ENCODE measurements around the gene SGPL1. TPM values are rescaled to one million over a fixed set of nuclear protein-coding genes. Genes with fewer than 3 reads are reported as not detected.

Gene SGPL1
- total RNA-seq, 4 donors from 2014 or later = 12.9 to 31.0 (median 21.3) TPM

DNA sequence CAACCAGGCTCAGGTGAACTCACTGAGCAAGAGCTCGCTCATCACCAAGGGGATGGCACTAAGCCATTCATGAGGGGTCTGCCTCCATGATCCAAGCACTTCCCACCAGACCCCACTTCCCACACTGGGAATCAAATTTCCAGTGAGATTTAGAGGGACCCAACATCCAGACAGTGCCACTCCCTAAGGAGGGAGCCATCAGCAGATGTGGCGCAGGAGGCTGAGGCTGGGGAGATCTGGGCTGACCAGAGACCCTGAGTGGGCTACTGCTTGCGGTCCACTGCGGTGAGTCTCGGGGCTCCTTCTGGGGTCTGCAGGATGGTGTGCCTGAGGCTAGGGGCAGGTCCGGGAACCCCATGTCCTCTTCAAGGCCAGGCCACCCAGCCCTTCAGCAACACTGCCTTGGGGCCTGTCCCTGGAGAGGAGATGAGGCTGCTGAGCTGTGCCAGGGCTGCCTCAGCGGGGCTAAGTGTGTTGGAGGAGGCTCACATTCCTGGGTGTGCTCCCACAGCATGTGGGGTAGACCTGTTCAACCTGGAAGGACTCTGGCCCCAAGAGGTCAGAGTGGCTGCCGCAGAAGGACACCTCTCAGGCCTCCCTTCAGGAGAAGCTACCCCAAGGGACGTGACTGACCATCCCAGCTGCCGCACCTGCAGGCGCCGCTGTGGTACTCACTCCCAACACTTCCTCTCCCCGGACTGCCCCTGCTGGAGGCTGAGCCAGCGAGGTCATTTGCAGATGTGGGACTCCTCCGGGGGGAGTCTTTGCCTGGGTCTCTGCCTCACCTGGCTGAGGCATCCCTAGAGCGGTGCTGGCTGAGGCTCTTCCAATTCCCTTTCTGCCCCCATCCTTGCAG is 95.0 kb downstream of the SGPL1 start:
- H3K27me3 ChIP-seq = no peaks in the 10 kb centered on the region
- peaks cover 10 to 37% (median 34%) of the 10 kb centered on the region in 4 donors for H3K4me1 ChIP-seq
- WGBS = 76% methylated on average over 6 of the region's 16 CpGs
- TF ChIP-seq POLR2A (IDR thresholded peaks at IDR 0.05; ENCODE audit: low read depth) = no peak
- TF ChIP-seq, protein P1, sequence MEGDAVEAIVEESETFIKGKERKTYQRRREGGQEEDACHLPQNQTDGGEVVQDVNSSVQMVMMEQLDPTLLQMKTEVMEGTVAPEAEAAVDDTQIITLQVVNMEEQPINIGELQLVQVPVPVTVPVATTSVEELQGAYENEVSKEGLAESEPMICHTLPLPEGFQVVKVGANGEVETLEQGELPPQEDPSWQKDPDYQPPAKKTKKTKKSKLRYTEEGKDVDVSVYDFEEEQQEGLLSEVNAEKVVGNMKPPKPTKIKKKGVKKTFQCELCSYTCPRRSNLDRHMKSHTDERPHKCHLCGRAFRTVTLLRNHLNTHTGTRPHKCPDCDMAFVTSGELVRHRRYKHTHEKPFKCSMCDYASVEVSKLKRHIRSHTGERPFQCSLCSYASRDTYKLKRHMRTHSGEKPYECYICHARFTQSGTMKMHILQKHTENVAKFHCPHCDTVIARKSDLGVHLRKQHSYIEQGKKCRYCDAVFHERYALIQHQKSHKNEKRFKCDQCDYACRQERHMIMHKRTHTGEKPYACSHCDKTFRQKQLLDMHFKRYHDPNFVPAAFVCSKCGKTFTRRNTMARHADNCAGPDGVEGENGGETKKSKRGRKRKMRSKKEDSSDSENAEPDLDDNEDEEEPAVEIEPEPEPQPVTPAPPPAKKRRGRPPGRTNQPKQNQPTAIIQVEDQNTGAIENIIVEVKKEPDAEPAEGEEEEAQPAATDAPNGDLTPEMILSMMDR (IDR thresholded peaks at IDR 0.05) = no peak
- TF ChIP-seq EP300 (IDR thresholded peaks at IDR 0.05) = no peak
- no peaks in the 10 kb centered on the region for H3K9me3 ChIP-seq
- intact Hi-C loops (cut with DNase I) = no loop called here
- DNase-seq (ENCODE audit: extremely low spot score) = no peak
- H3K27ac ChIP-seq (replicated peaks in 1 of 4) = no peak overlapping the region
- H3K36me3 ChIP-seq = no peaks in the 10 kb centered on the region
- H3K4me3 ChIP-seq = no peak overlapping the region

GRCh38 chr10:70911386-70911785 is 95.6 kb downstream of the SGPL1 start:
- peaks cover 10 to 36% (median 33%) of the 10 kb centered on the region in 4 donors for H3K4me1 ChIP-seq
- intact Hi-C loops (cut with DNase I) = no loop called here
- 60% methylated on average over 1 of the region's 4 CpGs for WGBS

GRCh38 chr10:70912556-70912955 is 96.8 kb downstream of the SGPL1 start:
- intact Hi-C loops (cut with DNase I) = no loop called here
- Histone ChIP-seq H3K36me3 (no peaks in the 10 kb centered on the region), H3K4me3 (no peak overlapping the region), H3K27me3 (peaks cover 0 to 8% (median 0%) of the 10 kb centered on the region in 4 donors), H3K27ac (replicated peaks in 1 of 4) (no peak overlapping the region), H3K9me3 (no peaks in the 10 kb centered on the region), H3K4me1 (peaks cover 6 to 24% (median 22%) of the 10 kb centered on the region in 4 donors)
- WGBS = 85% methylated on average over 5 of the region's 5 CpGs
- TF ChIP-seq EP300 (IDR thresholded peaks at IDR 0.05) (no peak), POLR2A (IDR thresholded peaks at IDR 0.05; ENCODE audit: low read depth) (no peak), POLR2AphosphoS5 (IDR thresholded peaks at IDR 0.05) (no peak)
- TF ChIP-seq, protein P1 (IDR thresholded peaks at IDR 0.05) = no peak
- no peak for DNase-seq (ENCODE audit: extremely low spot score)

More at GRCh38 chr10:70911386-70911785, 95.6 kb downstream of the SGPL1 start:
- Histone ChIP-seq H3K27me3 (no peaks in the 10 kb centered on the region), H3K4me3 (no peak overlapping the region), H3K27ac (replicated peaks in 1 of 4) (no peak overlapping the region), H3K36me3 (no peaks in the 10 kb centered on the region), H3K9me3 (no peaks in the 10 kb centered on the region)
- no peak for DNase-seq (ENCODE audit: extremely low spot score)
- TF ChIP-seq POLR2AphosphoS5 (IDR thresholded peaks at IDR 0.05) (no peak), EP300 (IDR thresholded peaks at IDR 0.05) (no peak), POLR2A (IDR thresholded peaks at IDR 0.05; ENCODE audit: low read depth) (no peak)
- TF ChIP-seq, protein P1 (IDR thresholded peaks at IDR 0.05) = no peak

DNA sequence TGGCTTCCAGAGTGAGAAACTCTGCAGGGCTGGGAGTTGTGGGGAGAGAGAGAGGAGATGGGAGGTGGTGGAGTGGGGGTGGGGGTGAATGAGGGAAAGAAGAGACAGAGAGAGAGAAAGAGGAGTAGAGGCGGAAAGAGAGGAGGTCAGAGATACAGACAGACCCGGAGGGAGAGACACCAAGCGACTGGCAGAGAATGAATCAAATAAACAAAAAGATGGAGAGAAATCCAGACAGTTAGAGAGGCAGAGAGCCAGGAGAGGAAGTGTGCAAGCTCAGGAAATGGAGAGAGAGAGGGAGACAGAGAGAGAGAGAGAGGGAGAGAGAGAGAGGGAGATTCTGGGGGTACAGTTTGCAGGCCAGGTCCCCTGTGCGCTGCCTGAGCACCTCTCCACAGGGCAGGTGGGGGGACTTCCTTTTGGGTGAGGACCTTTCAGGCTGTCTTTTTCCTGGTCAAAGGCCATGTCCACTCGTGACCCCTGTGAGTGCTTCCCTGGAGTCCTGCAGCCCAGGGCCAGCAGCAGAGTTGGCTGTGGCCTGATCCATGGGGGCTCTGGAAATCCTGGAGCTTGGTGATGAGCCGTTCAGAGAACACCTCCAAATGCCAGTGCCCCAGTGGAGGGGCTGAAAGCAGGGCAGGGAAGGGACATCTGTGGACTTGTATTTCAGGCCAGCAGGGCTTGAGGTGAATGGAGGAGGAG is 97.6 kb downstream of the SGPL1 start:
- H3K4me1 ChIP-seq = peaks cover 0 to 16% (median 14%) of the 10 kb centered on the region in 4 donors
- peaks cover 0 to 16% (median 0%) of the 10 kb centered on the region in 4 donors for H3K27me3 ChIP-seq
- TF ChIP-seq EP300 (IDR thresholded peaks at IDR 0.05) = no peak
- TF ChIP-seq, protein P1 (IDR thresholded peaks at IDR 0.05) = no peak
- TF ChIP-seq POLR2AphosphoS5 (IDR thresholded peaks at IDR 0.05) = no peak
- no peak for TF ChIP-seq POLR2A (IDR thresholded peaks at IDR 0.05; ENCODE audit: low read depth)
- H3K27ac ChIP-seq (replicated peaks in 1 of 4) = no peak overlapping the region
- 45% methylated on average over 6 of the region's 6 CpGs for WGBS
- no peaks in the 10 kb centered on the region for H3K36me3 ChIP-seq
- no peak for DNase-seq (ENCODE audit: extremely low spot score)
- H3K9me3 ChIP-seq = no peaks in the 10 kb centered on the region
- intact Hi-C loops (cut with DNase I) = no loop called here
- H3K4me3 ChIP-seq = no peak overlapping the region

Data from esophagus muscularis mucosa (tissue), 4 donors.